Germinal center (tissue), 1 donor: ENCODE measurements around the gene LCNL1.

Experiments used
- DNase-seq: peaks from one replicate; pipeline ENCODE4 v3.0.0; 2012; ENCODE audit warnings: mixed read lengths, low spot score

Gene LCNL1

GRCh38 chr9:136977223-136977622, 5.6 kb upstream of the LCNL1 start, which contains the start of gene PTGDS:
PTGDS (plus strand) TSS chr9:136977504; CDS start chr9:136977579, 75 bp downstream.
- DNase-seq, result no peak

- no peak for DNase-seq
Observed at GRCh38 chr9:136977649-136978072, 5.1 kb upstream of the LCNL1 start.

GRCh38 chr9:136978073-136978864, 4.5 kb upstream of the LCNL1 start:
- peak; percentile 83 for DNase-seq

GRCh38 chr9:136978865-136979544, 3.8 kb upstream of the LCNL1 start:
- no peak for DNase-seq

- no peak for DNase-seq
Observed at GRCh38 chr9:136979769-136980587, 2.8 kb upstream of the LCNL1 start.

- no peak for DNase-seq
Observed at GRCh38 chr9:136980669-136981478, 1.9 kb upstream of the LCNL1 start.

GRCh38 chr9:136981588-136982231, 1.1 kb upstream of the LCNL1 start:
- no peak for DNase-seq

- DNase-seq, result no peak
Observed at GRCh38 chr9:136983167-136983566, 374 bp downstream of the LCNL1 start.

- no peak for DNase-seq
Observed at GRCh38 chr9:136983656-136984314, 992 bp downstream of the LCNL1 start.

- no peak for DNase-seq
Observed at GRCh38 chr9:136984464-136985026, 1.8 kb downstream of the LCNL1 start.

GRCh38 chr9:136985027-136985602, 2.3 kb downstream of the LCNL1 start:
- no peak for DNase-seq

- DNase-seq, result no peak
Observed at GRCh38 chr9:136985853-136986252, 3.1 kb downstream of the LCNL1 start.

GRCh38 chr9:136988872-136989271, 6.1 kb downstream of the LCNL1 start:
- DNase-seq, result no peak

- no peak for DNase-seq
Observed at GRCh38 chr9:136990242-136990911, 7.6 kb downstream of the LCNL1 start.

- DNase-seq, result peak; percentile 98
Observed at GRCh38 chr9:136991993-136992818, 9.4 kb downstream of the LCNL1 start, which contains the start of gene PAXX. PAXX (plus strand) TSS chr9:136992422; CDS start chr9:136992444, 22 bp downstream.

GRCh38 chr9:136992819-136993369, 10.1 kb downstream of the LCNL1 start:
- DNase-seq, result no peak

- no peak for DNase-seq
Observed at GRCh38 chr9:136994180-136994887, 11.5 kb downstream of the LCNL1 start.
